Liver (tissue), 9 donors: ENCODE results near the gene IZUMO2. TPM values are rescaled to one million over a fixed set of nuclear protein-coding genes. Genes with fewer than 3 reads are reported as not detected.

ENCODE experiments used
- DNase-seq: peaks from one replicate; pipeline ENCODE4 v3.0.0-alpha.2; 2017; ENCODE audit warnings: low spot score
- H3K27ac ChIP-seq, 2 donors: one replicate each; pipeline ENCODE4 v1.7.0; 2013; ENCODE audit warnings: inconsistent platforms in 2 of 2, low read length in 2 of 2, control low read depth in 1 of 2, low read depth in 1 of 2, mild to moderate bottlenecking in 1 of 2
- H3K27me3 ChIP-seq, 4 donors: one replicate each; pipeline versions ENCODE4 v1.6.1 to v1.7.0; 2013; ENCODE audit warnings: low read length in 3 of 4, inconsistent platforms in 1 of 4, mild to moderate bottlenecking in 1 of 4, moderate library complexity in 1 of 4; ENCODE audit not compliant: control insufficient read depth in 4 of 4, insufficient read depth in 4 of 4
- H3K36me3 ChIP-seq, 4 donors: one replicate each; pipeline versions ENCODE4 v1.6.1 to v1.7.0; 2013; ENCODE audit warnings: low read length in 3 of 4, mild to moderate bottlenecking in 3 of 4, low read depth in 1 of 4, moderate library complexity in 1 of 4; ENCODE audit not compliant: control insufficient read depth in 4 of 4, insufficient read depth in 3 of 4
- H3K4me1 ChIP-seq, 4 donors: one replicate each; pipeline versions ENCODE4 v1.6.1 to v1.7.0; 2013; ENCODE audit warnings: low read length in 3 of 4, mild to moderate bottlenecking in 3 of 4, moderate library complexity in 1 of 4; ENCODE audit not compliant: control insufficient read depth in 4 of 4, insufficient read depth in 4 of 4
- H3K4me3 ChIP-seq, 3 donors: one replicate each; pipeline versions ENCODE4 v1.6.1 to v1.7.0; 2013; ENCODE audit warnings: low read length in 3 of 3, control low read depth in 1 of 3, low read depth in 1 of 3, mild to moderate bottlenecking in 1 of 3
- H3K9ac ChIP-seq, 2 donors: one replicate each; pipeline ENCODE4 v1.7.0; 2013; ENCODE audit warnings: low read length in 2 of 2, mild to moderate bottlenecking in 2 of 2, moderate library complexity in 2 of 2, control low read depth in 1 of 2, low read depth in 1 of 2
- H3K9me3 ChIP-seq, 4 donors: one replicate each; pipeline versions ENCODE4 v1.6.1 to v1.7.0; 2013; ENCODE audit warnings: low read length in 3 of 4; ENCODE audit not compliant: control insufficient read depth in 4 of 4
- EGR1 ChIP-seq, 2 donors: IDR thresholded peaks; 2 replicates each; pipeline ENCODE4 v1.6.1; 2016 to 2018; ENCODE audit warnings: antibody characterized with exemption in 2 of 2, low read depth in 2 of 2
- FOXA1 ChIP-seq: IDR thresholded peaks from 2 replicates; pipeline ENCODE4 v1.6.1; 2016; ENCODE audit warnings: antibody characterized with exemption
- FOXA2 ChIP-seq: IDR thresholded peaks from 2 replicates; pipeline ENCODE4 v1.6.1; 2016; ENCODE audit warnings: antibody characterized with exemption
- GABPA ChIP-seq, 2 donors: IDR thresholded peaks in 1 of 2; conservative IDR thresholded peaks in 1 of 2; 2 replicates each; pipeline ENCODE4 v1.6.1; 2016; ENCODE audit warnings: antibody characterized with exemption in 2 of 2, mild to moderate bottlenecking in 1 of 2, moderate library complexity in 1 of 2
- HNF4A ChIP-seq, 2 donors: conservative IDR thresholded peaks; 2 replicates each; pipeline ENCODE4 v1.6.1; 2016; ENCODE audit warnings: antibody characterized with exemption in 2 of 2, mild to moderate bottlenecking in 2 of 2
- HNF4G ChIP-seq: IDR thresholded peaks from 2 replicates; pipeline ENCODE4 v1.6.1; 2016; ENCODE audit warnings: antibody characterized with exemption
- JUND ChIP-seq, 2 donors: IDR thresholded peaks; 2 replicates each; pipeline ENCODE4 v1.6.1; 2016; ENCODE audit warnings: antibody characterized with exemption in 2 of 2
- NR2F2 ChIP-seq: IDR thresholded peaks from 2 replicates; pipeline ENCODE4 v1.6.1; 2016; ENCODE audit warnings: antibody characterized with exemption
- RAD21 ChIP-seq, 2 donors: IDR thresholded peaks; 2 replicates each; pipeline ENCODE4 v1.6.1; 2016; ENCODE audit warnings: antibody characterized with exemption in 2 of 2, mild to moderate bottlenecking in 2 of 2
- RXRA ChIP-seq, 2 donors: IDR thresholded peaks; 2 replicates each; pipeline ENCODE4 v1.6.1; 2017 to 2018; ENCODE audit warnings: antibody characterized with exemption in 2 of 2, mild to moderate bottlenecking in 1 of 2
- SP1 ChIP-seq: IDR thresholded peaks from 2 replicates; pipeline ENCODE4 v1.6.1; 2018; ENCODE audit warnings: antibody characterized with exemption, mild to moderate bottlenecking
- TAF1 ChIP-seq: conservative IDR thresholded peaks from 2 replicates; pipeline ENCODE4 v1.6.1; 2016; ENCODE audit warnings: antibody characterized with exemption, mild to moderate bottlenecking
- YY1 ChIP-seq: IDR thresholded peaks from 2 replicates; pipeline ENCODE4 v1.6.1; 2016; ENCODE audit warnings: antibody characterized with exemption, mild to moderate bottlenecking
- WGBS: extraction: QIAGEN DNeasy Blood & Tissue Kit; methylation state at CpG from one replicate; pipeline ENCODE4 v1.1.7; 2013; 5-methylcytosine and 5-hydroxymethylcytosine counted together
- polyA plus RNA-seq, 2 donors: library from polyadenylated mRNA; stranded (reverse) in 1 of 2; unstranded in 1 of 2; fragments of 200-250 nt in 1 of 2; fragments of >200 nt in 1 of 2; fragmentation: Nextera tagmentation in 1 of 2; extraction: Ambion mirVana in 1 of 2; gene quantifications; one replicate each; pipeline versions ENCODE4 v1.2.1 to v1.2.3, GENCODE V29; 2013 to 2015
- total RNA-seq, 2 donors: library from RNA; depleted of rRNA; stranded (reverse); fragments of >200 nt; gene quantifications; one replicate each; pipeline ENCODE4 v1.2.3, GENCODE V29; 2014
- TF ChIP-seq, protein P1 (sequence below): IDR thresholded peaks from 2 replicates; pipeline ENCODE4 v1.6.1; 2016; ENCODE audit warnings: antibody characterized with exemption
- TF ChIP-seq, protein P2 (sequence below): IDR thresholded peaks from 2 replicates; pipeline ENCODE4 v1.6.1; 2016; ENCODE audit warnings: antibody characterized with exemption
- TF ChIP-seq, protein P3 (sequence below): fragments of 150-350 bp; IDR thresholded peaks from 2 replicates; pipeline ENCODE4 v1.5.1; 2017; ENCODE audit warnings: improper control_type of control experiment, low read depth, low read length; ENCODE audit not compliant: missing input control
- TF ChIP-seq, protein P4 (sequence below): IDR thresholded peaks from 2 replicates; pipeline ENCODE4 v1.6.1; 2016; ENCODE audit warnings: antibody characterized with exemption
- donor health status: healthy.
- donor health status: healthy.
- donor health status: healthy.
- donor health status: healthy.
- donor health status: healthy.

Gene IZUMO2
- total and polyA plus RNA-seq, 4 donors, result not detected

DNA sequence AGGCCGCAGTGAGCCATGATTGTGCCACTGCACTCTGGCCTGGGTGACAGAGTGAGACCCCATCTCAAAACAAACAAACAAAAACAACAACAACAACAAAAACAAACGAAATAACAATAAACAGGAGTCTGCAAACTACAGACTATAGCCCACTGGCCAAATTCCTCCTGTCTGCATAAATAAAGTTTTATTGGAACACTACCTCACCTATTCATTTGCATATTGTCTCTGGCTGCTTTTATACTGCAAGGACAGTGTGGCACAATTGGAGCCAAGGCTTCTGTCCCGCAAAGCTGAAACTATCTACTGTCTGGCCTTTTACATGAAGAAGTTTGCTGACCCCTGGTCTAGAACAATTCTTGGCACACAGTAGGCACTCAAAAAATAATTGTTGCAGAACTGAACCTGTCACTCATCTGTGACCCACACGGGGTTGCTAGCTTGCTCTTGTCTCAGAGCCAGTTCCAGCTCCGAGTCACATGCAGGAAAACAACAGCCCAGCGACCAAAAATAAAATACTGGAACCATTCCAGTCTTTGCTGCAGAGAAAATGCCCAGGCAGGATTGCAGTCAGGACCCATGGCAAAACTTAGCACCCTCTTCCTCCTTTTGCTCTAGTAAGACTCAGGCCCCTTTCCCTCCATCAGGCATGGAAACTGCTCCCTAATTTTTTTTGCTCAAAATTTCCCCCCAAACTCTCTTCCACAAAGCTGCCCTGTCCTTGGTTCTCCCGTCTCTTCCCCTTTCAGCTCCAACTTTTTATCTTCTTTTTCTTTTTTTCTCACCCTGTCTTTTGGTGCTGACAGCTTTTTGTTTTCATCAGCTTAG is 35.6 kb upstream of the IZUMO2 start:
- WGBS, result 33% methylated on average over 7 of the region's 7 CpGs
- peaks cover 2 to 11% (median 8%) of the 10 kb centered on the region in 4 donors for H3K4me1 ChIP-seq
- H3K9me3 ChIP-seq, result no peaks in the 10 kb centered on the region
- no peak for TF ChIP-seq RAD21 (IDR thresholded peaks at IDR 0.05)
- no peak for TF ChIP-seq GABPA (IDR thresholded peaks at IDR 0.05 in 1 of 2, conservative IDR thresholded peaks at IDR 0.05 in 1 of 2)
- TF ChIP-seq TAF1, result no peak
- TF ChIP-seq YY1, result no peak
- TF ChIP-seq, protein P1, sequence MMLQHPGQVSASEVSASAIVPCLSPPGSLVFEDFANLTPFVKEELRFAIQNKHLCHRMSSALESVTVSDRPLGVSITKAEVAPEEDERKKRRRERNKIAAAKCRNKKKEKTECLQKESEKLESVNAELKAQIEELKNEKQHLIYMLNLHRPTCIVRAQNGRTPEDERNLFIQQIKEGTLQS, result no peak
- TF ChIP-seq SP1, result no peak
- no peak for TF ChIP-seq RXRA (IDR thresholded peaks at IDR 0.05)
- no peak for TF ChIP-seq JUND (IDR thresholded peaks at IDR 0.05)
- TF ChIP-seq NR2F2, result no peak
- H3K36me3 ChIP-seq, result no peaks in the 10 kb centered on the region
- H3K27me3 ChIP-seq, result peaks cover 0 to 2% (median 0%) of the 10 kb centered on the region in 4 donors
- no peak overlapping the region for H3K27ac ChIP-seq
- H3K4me3 ChIP-seq, result no peak overlapping the region
- H3K9ac ChIP-seq, result no peak overlapping the region
- no peak for DNase-seq

DNA sequence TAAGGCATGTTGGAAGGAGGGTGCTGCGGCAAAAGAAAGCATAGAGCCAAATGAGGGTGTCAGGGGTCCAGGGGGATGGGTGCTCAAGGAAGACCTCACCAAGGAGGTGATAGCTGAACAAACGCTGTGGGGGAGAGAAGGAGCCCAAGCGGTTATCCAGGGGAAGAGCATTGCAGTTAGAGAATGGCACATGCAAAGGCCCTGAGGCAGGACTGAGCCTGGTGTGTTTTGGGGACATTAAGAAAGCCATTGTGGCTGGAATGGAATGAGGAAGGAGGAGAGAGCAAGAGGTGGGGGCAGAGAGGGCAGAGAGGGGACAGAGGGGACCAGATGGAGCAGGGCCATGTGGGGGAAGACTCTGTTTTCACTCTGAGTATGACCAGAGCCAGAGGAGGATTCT is 34.3 kb upstream of the IZUMO2 start:
- Histone ChIP-seq H3K27ac (no peak overlapping the region), H3K36me3 (no peaks in the 10 kb centered on the region), H3K27me3 (peaks cover 0 to 2% (median 0%) of the 10 kb centered on the region in 4 donors), H3K9ac (no peak overlapping the region), H3K4me1 (peaks cover 0 to 8% (median 7%) of the 10 kb centered on the region in 4 donors), H3K9me3 (no peaks in the 10 kb centered on the region), H3K4me3 (no peak overlapping the region)
- TF ChIP-seq HNF4A (conservative IDR thresholded peaks at IDR 0.05) (no peak), HNF4G (no peak), EGR1 (IDR thresholded peaks at IDR 0.05; ENCODE audit: low read depth in 2 of 2) (no peak), JUND (IDR thresholded peaks at IDR 0.05) (no peak), FOXA1 (no peak), SP1 (no peak), YY1 (no peak), RAD21 (IDR thresholded peaks at IDR 0.05) (no peak), FOXA2 (no peak), GABPA (IDR thresholded peaks at IDR 0.05 in 1 of 2, conservative IDR thresholded peaks at IDR 0.05 in 1 of 2) (no peak)
- TF ChIP-seq, protein P2, sequence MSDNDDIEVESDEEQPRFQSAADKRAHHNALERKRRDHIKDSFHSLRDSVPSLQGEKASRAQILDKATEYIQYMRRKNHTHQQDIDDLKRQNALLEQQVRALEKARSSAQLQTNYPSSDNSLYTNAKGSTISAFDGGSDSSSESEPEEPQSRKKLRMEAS, result no peak
- TF ChIP-seq, protein P1, result no peak
- TF ChIP-seq, protein P3, sequence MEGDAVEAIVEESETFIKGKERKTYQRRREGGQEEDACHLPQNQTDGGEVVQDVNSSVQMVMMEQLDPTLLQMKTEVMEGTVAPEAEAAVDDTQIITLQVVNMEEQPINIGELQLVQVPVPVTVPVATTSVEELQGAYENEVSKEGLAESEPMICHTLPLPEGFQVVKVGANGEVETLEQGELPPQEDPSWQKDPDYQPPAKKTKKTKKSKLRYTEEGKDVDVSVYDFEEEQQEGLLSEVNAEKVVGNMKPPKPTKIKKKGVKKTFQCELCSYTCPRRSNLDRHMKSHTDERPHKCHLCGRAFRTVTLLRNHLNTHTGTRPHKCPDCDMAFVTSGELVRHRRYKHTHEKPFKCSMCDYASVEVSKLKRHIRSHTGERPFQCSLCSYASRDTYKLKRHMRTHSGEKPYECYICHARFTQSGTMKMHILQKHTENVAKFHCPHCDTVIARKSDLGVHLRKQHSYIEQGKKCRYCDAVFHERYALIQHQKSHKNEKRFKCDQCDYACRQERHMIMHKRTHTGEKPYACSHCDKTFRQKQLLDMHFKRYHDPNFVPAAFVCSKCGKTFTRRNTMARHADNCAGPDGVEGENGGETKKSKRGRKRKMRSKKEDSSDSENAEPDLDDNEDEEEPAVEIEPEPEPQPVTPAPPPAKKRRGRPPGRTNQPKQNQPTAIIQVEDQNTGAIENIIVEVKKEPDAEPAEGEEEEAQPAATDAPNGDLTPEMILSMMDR, result no peak
- TF ChIP-seq, protein P4, sequence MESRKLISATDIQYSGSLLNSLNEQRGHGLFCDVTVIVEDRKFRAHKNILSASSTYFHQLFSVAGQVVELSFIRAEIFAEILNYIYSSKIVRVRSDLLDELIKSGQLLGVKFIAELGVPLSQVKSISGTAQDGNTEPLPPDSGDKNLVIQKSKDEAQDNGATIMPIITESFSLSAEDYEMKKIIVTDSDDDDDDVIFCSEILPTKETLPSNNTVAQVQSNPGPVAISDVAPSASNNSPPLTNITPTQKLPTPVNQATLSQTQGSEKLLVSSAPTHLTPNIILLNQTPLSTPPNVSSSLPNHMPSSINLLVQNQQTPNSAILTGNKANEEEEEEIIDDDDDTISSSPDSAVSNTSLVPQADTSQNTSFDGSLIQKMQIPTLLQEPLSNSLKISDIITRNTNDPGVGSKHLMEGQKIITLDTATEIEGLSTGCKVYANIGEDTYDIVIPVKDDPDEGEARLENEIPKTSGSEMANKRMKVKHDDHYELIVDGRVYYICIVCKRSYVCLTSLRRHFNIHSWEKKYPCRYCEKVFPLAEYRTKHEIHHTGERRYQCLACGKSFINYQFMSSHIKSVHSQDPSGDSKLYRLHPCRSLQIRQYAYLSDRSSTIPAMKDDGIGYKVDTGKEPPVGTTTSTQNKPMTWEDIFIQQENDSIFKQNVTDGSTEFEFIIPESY, result no peak
- 64% methylated on average over 3 of the region's 3 CpGs for WGBS
- no peak for DNase-seq
